SKM-1 (cell line): Measurements from ENCODE around the gene SIL1.
"Not testable (repeated sequence)": the region's sequence is repeated elsewhere in the genome, so short reads cannot be mapped to it uniquely, and the experiment has no call there.

Source experiments
- DNase-seq: peaks from one replicate; lab custom pipeline; 2025; ENCODE audit not compliant: unreplicated experiment; lab: John Stamatoyannopoulos, UW

SIL1 gene

DNA sequence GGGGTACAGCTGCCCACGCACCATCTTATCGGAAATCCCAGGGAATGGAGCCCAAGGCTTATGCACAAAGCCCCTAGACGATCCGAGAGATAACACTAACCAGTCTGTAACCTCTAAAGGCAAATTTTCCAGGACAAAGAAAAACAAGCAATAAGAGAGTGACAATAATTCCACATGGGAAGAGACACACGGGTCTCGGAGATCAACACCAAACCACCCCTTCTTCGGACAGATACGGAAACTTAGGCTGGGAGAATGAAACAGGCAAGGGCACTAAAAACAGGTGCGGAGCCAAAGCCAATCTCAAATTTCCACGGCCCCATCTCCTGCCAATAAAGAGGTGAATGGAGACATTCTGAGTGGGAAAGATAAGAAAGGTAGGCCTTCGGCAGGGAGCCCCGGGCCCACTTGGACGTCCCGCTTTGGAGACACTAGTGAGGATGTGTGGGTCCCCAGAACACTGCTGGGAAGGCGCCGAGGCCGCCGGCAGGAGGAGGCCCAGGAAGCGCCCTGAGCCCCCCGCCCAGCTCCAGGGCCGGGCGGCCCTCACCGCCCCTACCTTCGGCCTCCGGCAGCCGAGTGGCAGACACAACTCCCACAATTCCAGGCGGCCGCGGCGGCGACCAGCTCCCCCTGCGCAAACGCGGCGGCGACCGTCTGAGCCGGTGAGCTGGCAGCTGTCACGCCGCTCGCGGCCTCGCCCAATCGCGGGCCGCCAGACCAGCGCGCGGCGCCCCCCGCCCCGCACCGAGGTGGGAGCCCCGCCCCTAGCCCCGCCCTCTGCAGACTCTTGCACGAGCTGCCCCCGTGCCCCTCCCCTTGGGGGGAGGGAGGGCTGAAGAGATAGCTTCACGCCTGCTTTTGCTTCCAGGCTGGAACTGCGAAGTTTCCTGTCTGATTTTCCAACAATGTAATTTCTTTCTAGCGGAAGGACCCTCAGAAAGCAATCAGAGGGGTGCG, at the start of gene SIL1:
Gene SIL1, minus strand, starts transcription at position 659 of the 960 bp plus-strand sequence. CDS start 70,525 bp downstream, outside the sequence.
- DNase-seq, result peak; percentile 80

- peak; percentile 89 for DNase-seq
These were observed 48.2 kb upstream of the SIL1 start for GRCh38 chr5:139246394-139246793.

DNA sequence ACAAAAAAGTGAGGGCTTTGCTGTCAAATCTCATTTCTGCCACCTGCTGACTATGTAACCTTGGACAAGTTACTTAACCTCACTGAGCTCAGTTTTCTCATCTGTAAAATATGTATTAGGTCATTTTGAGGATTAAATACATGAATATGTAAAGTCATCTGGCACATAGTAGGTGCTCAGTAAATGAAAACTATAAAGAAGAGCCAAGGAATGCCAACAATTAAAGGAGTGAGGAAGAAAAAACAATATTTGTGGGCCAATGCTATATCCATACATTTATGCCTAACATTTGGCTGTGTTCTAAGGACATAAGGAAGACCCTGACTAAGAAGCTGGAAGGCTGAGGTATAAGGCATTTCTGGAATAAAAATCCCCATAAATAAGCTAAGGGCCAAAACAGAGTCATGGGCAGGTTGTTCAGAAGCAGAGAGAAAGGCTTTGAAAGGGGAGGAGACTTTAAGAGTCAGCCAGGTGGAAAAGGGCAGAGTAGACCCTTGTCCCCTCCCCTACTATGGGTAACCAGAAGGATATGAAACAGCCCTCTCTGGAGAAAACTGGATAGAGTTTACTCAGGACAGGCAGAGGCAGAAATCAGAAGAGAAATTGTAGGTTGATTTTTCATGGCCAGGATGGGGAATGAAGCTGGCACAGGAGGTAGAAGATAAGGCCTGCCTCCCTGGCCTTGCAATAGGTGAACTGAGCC, 47.6 kb upstream of the SIL1 start:
- DNase-seq, result no peak

DNA sequence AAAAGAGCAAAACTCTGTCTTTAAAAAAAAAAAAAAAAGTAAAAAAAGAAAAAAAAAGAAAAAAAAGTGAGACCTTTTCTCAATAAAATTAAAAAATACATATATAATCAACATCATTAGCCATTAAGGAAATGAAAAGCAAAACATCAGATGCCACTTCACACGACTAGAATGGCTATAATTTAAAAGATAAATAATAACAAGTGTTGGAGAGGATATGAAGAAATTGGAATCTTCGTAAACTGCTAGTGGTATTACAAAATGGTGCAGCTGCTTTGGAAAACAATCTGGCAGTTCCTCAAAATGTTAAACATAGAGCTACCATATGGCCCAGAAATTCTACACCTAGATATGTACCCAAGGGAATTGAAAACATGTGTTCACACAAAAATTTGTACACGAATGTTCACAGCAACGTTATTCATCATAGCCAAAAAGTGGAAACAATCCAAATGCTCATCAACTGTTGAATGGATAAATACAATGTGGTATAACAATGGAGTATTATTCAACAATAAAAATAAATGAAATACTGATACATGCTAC, 45.3 kb upstream of the SIL1 start:
- no peak for DNase-seq

DNA sequence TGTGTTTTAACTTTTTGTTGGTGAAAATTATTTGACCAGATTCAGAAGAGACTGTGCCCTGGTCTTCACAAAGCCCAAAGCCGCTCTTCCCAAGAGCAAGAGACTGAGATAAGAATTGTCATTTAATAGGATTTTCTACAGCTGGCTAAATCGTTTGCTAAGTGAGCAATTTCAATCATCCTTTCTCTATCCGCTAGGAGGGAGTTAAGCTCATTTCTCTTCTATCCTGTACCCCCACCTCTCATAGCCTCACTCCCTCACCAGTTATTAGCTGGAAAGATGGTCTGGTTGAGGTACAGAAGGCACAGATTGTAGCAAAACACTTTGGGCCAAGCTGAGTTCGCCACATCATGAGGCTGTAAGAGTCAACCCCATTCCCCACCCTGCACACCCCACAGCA, 43.0 kb upstream of the SIL1 start:
- DNase-seq, result no peak

DNA sequence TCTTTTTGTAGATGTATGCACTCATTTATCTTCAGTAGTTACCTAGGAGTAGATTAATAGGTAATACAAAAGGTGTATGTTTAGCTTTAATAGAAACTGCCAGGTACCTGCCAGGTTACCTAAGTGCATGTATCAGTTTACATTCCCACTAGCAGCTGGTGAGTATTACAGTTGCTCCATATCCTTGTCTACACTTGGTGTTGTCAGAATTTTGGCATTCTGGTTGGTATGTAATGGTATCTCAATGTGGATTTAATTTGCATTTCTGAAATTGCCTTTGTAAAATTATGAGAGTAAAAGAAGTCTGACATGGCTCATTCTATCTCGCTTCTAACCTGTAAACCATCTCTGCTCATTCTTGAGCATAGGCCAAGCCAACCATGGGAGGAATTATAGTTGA, 38.3 kb upstream of the SIL1 start:
- no peak for DNase-seq

DNA sequence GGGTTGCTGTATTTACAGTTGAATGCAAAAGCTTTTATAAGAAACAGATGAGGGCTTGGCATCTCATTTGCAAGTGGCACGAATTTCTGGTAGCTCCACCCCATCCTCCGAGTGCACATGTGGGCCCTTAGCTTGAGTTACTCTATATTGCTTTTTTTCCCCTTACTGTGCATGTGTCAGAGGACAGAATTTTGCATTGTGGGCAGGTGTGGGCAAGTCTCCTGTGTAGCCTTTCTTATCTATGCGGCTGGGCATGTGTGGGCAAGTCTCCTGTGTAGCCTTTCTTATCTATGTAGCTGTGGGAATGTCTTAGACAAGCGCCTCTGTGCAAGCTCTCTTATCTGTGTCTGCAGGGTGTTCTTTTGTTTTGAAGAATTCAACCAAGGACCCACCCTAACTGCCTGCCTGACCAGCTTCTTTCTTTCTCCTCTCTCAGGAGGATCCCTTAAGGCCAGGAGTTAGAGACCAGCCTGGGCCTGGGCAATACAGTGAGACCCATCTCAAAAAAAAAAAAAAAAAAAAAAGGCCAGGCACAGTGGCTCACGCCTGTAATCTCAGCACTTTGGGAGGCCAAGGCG, 34.1 kb upstream of the SIL1 start:
- DNase-seq, result no peak

DNA sequence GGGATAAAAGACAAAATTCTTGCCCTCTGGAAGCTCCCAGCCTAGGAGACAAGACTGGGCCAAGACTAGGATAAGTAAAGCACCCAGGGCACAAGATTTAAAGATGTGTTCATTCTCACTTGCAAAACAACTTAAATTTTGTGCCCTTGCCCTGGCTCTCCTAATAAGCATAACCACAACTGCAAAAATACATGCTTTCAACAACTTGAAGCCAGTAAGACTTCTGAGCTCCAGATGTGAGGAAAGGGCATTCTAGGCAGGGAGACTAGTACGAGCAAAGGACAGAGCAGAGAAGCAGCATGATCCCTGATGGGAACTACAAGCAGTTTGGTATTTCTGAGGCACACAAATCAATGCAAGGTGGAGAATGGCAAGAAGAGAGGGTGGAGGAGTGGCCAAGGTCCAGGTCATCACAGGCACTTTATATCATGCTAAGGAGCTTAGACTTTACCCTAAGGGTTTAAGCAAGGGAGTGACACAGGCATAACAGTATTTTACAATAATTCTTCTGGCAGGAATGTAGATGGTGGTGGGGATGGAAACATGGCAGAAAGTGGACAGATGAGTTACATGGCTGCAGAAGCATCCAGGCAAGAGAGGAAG, 30.1 kb upstream of the SIL1 start:
- DNase-seq, result no peak

GRCh38 chr5:139226131-139226530, 28.0 kb upstream of the SIL1 start:
- no peak for DNase-seq

- DNase-seq, result no peak
These were observed 25.3 kb upstream of the SIL1 start for GRCh38 chr5:139223481-139223880.

- no peak for DNase-seq
These were observed 24.2 kb upstream of the SIL1 start for GRCh38 chr5:139222346-139222745.

DNA sequence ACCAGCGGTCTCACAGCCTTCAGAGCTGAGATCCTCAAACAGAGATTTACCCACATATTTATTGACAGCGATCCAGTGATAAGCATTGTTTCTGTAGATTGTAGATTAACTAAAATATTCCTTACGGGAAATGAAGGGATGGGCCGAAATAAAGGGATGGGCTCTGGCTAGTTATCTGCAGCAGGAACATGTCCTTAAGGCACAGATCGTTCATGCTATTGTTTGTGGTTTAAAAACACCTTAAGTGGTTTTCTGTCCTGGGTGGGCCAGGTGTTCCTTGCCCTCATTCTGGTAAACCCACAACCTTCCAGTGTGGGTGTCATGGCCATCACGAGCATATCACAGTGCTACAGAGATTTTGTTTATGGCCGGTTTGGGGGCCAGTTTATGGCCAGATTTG, 19.9 kb upstream of the SIL1 start:
- not testable (repeated sequence) for DNase-seq

- DNase-seq, result no peak
These were observed 17.2 kb upstream of the SIL1 start for GRCh38 chr5:139215107-139215975.

GRCh38 chr5:139214646-139215045, 16.5 kb upstream of the SIL1 start:
- no peak for DNase-seq

- DNase-seq, result no peak
These were observed 14.7 kb upstream of the SIL1 start for GRCh38 chr5:139212906-139213305.

- DNase-seq, result no peak
These were observed 14.3 kb upstream of the SIL1 start for GRCh38 chr5:139212486-139212885.

DNA sequence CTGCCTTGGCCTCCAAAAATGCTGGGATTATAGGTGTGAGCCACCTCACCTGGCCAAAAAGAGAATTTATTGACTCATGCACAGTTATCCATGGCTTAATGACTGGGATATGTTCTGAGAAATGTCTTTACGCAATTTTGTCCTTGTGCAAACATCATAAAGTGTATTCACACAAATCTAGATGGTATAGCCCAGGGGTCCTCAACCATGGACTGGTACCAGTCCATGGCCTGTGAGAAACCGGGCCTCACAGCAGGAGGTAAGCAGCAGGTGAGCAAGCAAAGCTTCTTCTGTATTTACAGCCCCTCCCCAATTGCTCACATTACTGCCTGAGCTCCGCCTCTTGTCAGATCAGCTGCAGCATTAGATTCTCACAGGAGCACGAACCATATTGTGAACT, 12.4 kb upstream of the SIL1 start:
- DNase-seq, result no peak

DNA sequence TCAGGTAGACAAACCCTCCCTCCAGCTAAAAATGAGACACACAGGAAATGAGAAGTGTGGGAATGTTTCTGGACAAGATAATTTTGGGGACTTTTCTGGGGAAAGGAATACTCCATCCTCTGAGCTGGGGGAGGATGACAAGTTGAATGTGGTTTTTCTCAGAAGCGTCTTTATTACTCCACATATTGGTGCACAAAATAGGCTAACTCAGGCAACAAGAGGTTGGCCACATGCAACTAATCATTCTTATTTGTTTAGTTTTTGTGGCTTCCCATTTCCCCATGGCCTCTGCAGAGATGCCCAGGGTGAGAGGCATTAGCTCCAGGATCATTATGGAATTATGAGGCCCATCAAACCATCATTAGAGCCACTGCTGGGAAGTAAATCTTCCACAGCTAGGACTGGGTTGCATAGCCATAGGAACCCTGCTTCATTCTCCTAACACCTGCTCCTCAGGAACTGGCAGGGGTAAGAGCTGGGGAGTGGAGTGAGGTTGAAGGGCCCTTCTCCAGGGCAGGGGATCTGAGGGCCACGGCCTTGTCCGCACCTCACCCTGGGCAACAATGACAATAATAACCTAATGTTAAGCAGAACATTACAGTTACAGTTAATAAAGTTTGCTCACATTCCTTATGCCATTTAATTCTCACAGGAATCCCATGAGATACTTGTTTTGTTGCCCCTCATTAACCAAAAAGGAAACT, 9.3 kb upstream of the SIL1 start:
- no peak for DNase-seq

- no peak for DNase-seq
These were observed 7.4 kb upstream of the SIL1 start for GRCh38 chr5:139205586-139205985.

DNA sequence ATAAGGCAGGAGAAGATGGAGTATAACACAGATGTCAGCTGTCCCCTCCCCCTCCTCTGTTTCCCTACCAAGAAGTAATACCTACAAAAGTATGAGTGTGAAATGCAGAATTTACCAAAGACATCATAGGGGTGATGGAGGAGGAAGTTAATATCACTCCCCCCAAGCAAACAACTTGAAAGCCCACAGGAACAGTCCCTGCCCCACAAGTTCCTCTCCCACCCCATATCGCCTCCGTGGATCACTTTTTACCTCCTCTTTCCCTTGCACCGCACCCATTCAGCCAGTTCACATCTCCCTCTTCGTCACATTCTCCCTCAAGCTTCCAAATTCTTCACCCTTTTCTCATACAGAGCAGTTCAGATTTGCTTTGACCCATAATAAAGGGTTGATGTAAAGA, 7.0 kb upstream of the SIL1 start:
- DNase-seq, result no peak
